Panc1 (cell line): ENCODE data around the gene PBXIP1. TPM values are rescaled to one million over a fixed set of nuclear protein-coding genes. Genes with fewer than 3 reads are reported as not detected.

ENCODE experiments used
- ATAC-seq: fragments of 200-7000 bp; cut with Tn5 transposase; 2 replicates; pipeline ENCODE4 v1.9.1; 2020; ENCODE audit warnings: mild to moderate bottlenecking, moderate library complexity
- BruUV-seq: library from RNA; stranded (reverse); fragments of 400-500 nt; replicated peaks from 2 replicates; lab custom pipeline; 2021; lab: Mats Ljungman, UMichigan
- CTCF ChIA-PET: fragments of 300-600 bp; sonication (Branson Sonifier 250); formaldehyde crosslinking; loops from one replicate; lab custom pipeline; 2022; ENCODE audit warnings: antibody characterized with exemption; lab: Charles Lee
- POLR2A ChIA-PET: fragments of 300-600 bp; sonication (Branson Sonifier 250); formaldehyde crosslinking; loops from one replicate; lab custom pipeline; 2022; ENCODE audit warnings: antibody characterized with exemption; lab: Charles Lee
- DNase-seq: peaks from one replicate; pipeline ENCODE4 v3.0.0-alpha.2; 2010; ENCODE audit warnings: low read depth, low spot score
- H3K27ac ChIP-seq: 2 replicates; pipeline ENCODE4 v1.5.1; 2011; ENCODE audit warnings: mild to moderate bottlenecking, low read length, inconsistent platforms
- H3K27me3 ChIP-seq: fragments of 200-500 bp; sonication (Bioruptor generic); 2 replicates; pipeline ENCODE4 v1.6.0; 2014; ENCODE audit warnings: low read length, inconsistent platforms; ENCODE audit not compliant: control insufficient read depth, insufficient read depth
- H3K36me3 ChIP-seq: fragments of 200-500 bp; sonication (Bioruptor generic); 2 replicates; pipeline ENCODE4 v1.5.1; 2014; ENCODE audit warnings: inconsistent platforms, mild to moderate bottlenecking, low read length, moderate library complexity; ENCODE audit not compliant: control insufficient read depth, insufficient read depth
- H3K4me1 ChIP-seq: 2 replicates; pipeline ENCODE4 v1.5.1; 2011; ENCODE audit warnings: inconsistent platforms, mild to moderate bottlenecking, low read length, moderate library complexity; ENCODE audit not compliant: control insufficient read depth, insufficient read depth
- H3K4me3 ChIP-seq, 2 experiments: 2 replicates each; pipeline ENCODE4 v1.5.1; 2011 to 2012; ENCODE audit warnings: low read depth in 2 of 2, low read length in 2 of 2, mild to moderate bottlenecking in 2 of 2, inconsistent platforms in 1 of 2, moderate library complexity in 1 of 2
- H3K9me3 ChIP-seq: fragments of 200-500 bp; sonication (Bioruptor generic); 2 replicates; pipeline ENCODE4 v1.5.1; 2014; ENCODE audit warnings: low read depth, mild to moderate bottlenecking, inconsistent platforms, low read length, moderate library complexity; ENCODE audit not compliant: control insufficient read depth, insufficient read depth
- CTCF ChIP-seq: fragments of 450-650 bp; IDR thresholded peaks from 2 replicates; pipeline ENCODE4 v1.5.1; 2017; ENCODE audit warnings: mild to moderate bottlenecking
- POLR2AphosphoS5 ChIP-seq: IDR thresholded peaks from 2 replicates; pipeline ENCODE4 v1.6.1; 2012; ENCODE audit warnings: mild to moderate bottlenecking, low read depth, low read length, moderate library complexity
- REST ChIP-seq, 2 experiments: IDR thresholded peaks; 2 replicates each; pipeline ENCODE4 v1.6.1; 2011 to 2012; ENCODE audit warnings: low read depth in 2 of 2, control low read depth in 1 of 2, low read length in 1 of 2, mild to moderate bottlenecking in 1 of 2, moderate library complexity in 1 of 2; ENCODE audit not compliant: insufficient read depth in 1 of 2
- SIN3A ChIP-seq: IDR thresholded peaks from 2 replicates; pipeline ENCODE4 v1.6.1; 2012; ENCODE audit warnings: low read depth, mild to moderate bottlenecking, low read length, moderate library complexity, borderline replicate concordance; ENCODE audit not compliant: insufficient read depth
- TCF7L2 ChIP-seq: IDR thresholded peaks from 2 replicates; pipeline ENCODE4 v1.6.1; 2011; ENCODE audit warnings: mild to moderate bottlenecking, low read depth, low read length, inconsistent platforms
- in situ Hi-C: cut with HindIII; loops from 2 replicates; pipeline ENCODE4 v1.10.0; 2016; ENCODE audit warnings: low sequenced_read_pairs, low pct_unique_long_range_greater_than_20kb
- intact Hi-C: fragments of 100-400 bp; cut with micrococcal nuclease; formaldehyde crosslinking; loops from one replicate; pipeline ENCODE4 v1.10.0; 2022; ENCODE audit not compliant: unreplicated experiment
- total RNA-seq: library from RNA; stranded (reverse); gene quantifications from one replicate; pipeline ENCODE4 v1.2.1, GENCODE V29; 2021; ENCODE audit not compliant: unreplicated experiment

The PBXIP1 gene
- total RNA-seq, 1 experiment from 2014 or later = 40.7 TPM

DNA sequence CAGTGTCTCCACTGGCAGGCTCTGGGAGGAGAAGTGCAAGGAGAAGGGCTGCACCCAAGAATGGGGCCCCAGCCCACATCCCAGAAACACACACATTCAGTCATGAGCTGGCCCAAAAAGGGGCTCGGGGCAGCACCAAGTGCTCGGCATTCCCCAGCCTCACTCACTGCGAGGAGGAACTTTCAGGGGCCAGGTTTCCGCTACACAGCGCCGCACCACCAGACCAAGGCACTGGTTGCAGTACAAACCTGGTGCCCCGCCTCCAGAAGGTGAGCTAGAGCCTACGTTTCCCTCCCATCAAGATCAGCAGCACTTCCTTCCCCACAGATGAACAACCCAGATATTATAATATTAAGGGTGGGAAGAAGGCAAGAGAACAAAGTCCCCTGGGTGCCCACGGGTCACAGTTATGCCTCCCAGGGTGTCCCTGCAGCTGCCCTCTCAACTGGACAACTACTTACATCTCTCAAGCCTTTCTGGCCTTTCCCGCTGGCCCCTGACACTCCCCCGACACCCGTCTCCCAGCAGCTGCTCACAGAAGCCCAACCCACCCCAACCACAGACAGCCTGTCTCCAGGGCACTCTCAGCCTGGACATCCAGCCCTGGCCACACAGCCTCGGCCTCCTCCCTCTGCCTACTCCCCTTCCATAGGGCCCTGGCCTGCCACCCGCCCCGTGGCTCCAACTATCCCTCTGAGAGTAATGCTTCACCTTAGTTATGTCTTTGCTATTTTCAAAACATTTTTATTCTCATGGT is 3.8 kb downstream of the PBXIP1 start:
- Histone ChIP-seq H3K4me1 (peaks cover 17% of the 10 kb centered on the region), H3K27me3 (no peaks in the 10 kb centered on the region), H3K4me3 (no peak overlapping the region), H3K36me3 (no peaks in the 10 kb centered on the region), H3K27ac (no peak overlapping the region), H3K9me3 (no peaks in the 10 kb centered on the region)
- DNase-seq (no peak), ATAC-seq (no peak)
- in situ Hi-C loops = no loop called here
- TF ChIP-seq TCF7L2 (no peak), CTCF (no peak), POLR2AphosphoS5 (no peak), REST (IDR thresholded peaks at IDR 0.05; ENCODE audit: insufficient read depth in 1 of 2, low read depth in 2 of 2, low read length in 1 of 2) (no peak), SIN3A (no peak)
- ChIA-PET POLR2A (interaction anchor here (0.6 kb wide), 1 partner anchor 1114 kb away, joined by 4 read pairs; no protein-coding TSS in a partner anchor), CTCF (no interaction called here)
- intact Hi-C loops = loop anchor here (10.0 kb wide), 1 partner anchor 387 kb away; the partner anchor contains the start of gene CHRNB2
- no TSS peak for BruUV-seq

GRCh38 chr1:154948079-154948478 is 7.8 kb downstream of the PBXIP1 start:
- Histone ChIP-seq H3K27me3 (no peaks in the 10 kb centered on the region), H3K9me3 (no peaks in the 10 kb centered on the region), H3K27ac (no peak overlapping the region), H3K4me1 (peaks cover 6% of the 10 kb centered on the region; the same call in 1 of the 2 replicates), H3K4me3 (no peak overlapping the region), H3K36me3 (no peaks in the 10 kb centered on the region)
- ATAC-seq (no peak), DNase-seq (no peak)
- in situ Hi-C loops = no loop called here
- ChIA-PET CTCF (interaction anchor here (0.6 kb wide), 2 partner anchors 8 to 85 kb away, joined by 3 read pairs; no protein-coding TSS in a partner anchor), POLR2A (no interaction called here)
- BruUV-seq = no TSS peak
- no peak for TF ChIP-seq TCF7L2
- TF ChIP-seq SIN3A = no peak
- no peak for TF ChIP-seq CTCF
- no peak for TF ChIP-seq POLR2AphosphoS5
- TF ChIP-seq REST (IDR thresholded peaks at IDR 0.05; ENCODE audit: insufficient read depth in 1 of 2, low read depth in 2 of 2, low read length in 1 of 2) = no peak
- intact Hi-C loops = no loop called here
